D341Med (cell line): ENCODE data around the gene UGT1A3.

Experiments
- DNase-seq: peaks from one replicate; pipeline ENCODE4 v3.0.0; 2012; ENCODE audit warnings: low spot score

The UGT1A3 gene

GRCh38 chr2:233817361-233817911 is 88.6 kb downstream of the UGT1A3 start:
- no peak for DNase-seq

GRCh38 chr2:233817995-233818638 is 89.3 kb downstream of the UGT1A3 start:
- DNase-seq, result no peak

- no peak for DNase-seq
Observed at GRCh38 chr2:233818639-233819621, 90.1 kb downstream of the UGT1A3 start.

- DNase-seq, result no peak
Observed at GRCh38 chr2:233819884-233820773, 91.3 kb downstream of the UGT1A3 start.

GRCh38 chr2:233820774-233821105 is 91.9 kb downstream of the UGT1A3 start:
- DNase-seq, result no peak

GRCh38 chr2:233821196-233821595 is 92.4 kb downstream of the UGT1A3 start:
- DNase-seq, result no peak

GRCh38 chr2:233821709-233822100 is 92.9 kb downstream of the UGT1A3 start:
- no peak for DNase-seq

- DNase-seq, result no peak
Observed at GRCh38 chr2:233822101-233822771, 93.4 kb downstream of the UGT1A3 start.
